HuH-7.5 (cell line): ENCODE data around the gene SNUPN.
"Not testable (repeated sequence)": the region's sequence is repeated elsewhere in the genome, so short reads cannot be mapped to it uniquely, and the experiment has no call there.

Experiments
- DNase-seq: peaks from one replicate; pipeline ENCODE4 v3.0.0; 2011; ENCODE audit warnings: low spot score

Gene SNUPN

GRCh38 chr15:75583701-75584100 lies 41.8 kb downstream of the SNUPN start:
- no peak for DNase-seq

- DNase-seq: not testable (repeated sequence)
Observed at GRCh38 chr15:75582943-75583342, 42.6 kb downstream of the SNUPN start.

- DNase-seq: peak; percentile 81
Observed at GRCh38 chr15:75578948-75579920, 46.3 kb downstream of the SNUPN start, which contains the start of gene PTPN9. PTPN9 (minus strand) TSS chr15:75579315; CDS start chr15:75578776, 539 bp downstream.

DNA sequence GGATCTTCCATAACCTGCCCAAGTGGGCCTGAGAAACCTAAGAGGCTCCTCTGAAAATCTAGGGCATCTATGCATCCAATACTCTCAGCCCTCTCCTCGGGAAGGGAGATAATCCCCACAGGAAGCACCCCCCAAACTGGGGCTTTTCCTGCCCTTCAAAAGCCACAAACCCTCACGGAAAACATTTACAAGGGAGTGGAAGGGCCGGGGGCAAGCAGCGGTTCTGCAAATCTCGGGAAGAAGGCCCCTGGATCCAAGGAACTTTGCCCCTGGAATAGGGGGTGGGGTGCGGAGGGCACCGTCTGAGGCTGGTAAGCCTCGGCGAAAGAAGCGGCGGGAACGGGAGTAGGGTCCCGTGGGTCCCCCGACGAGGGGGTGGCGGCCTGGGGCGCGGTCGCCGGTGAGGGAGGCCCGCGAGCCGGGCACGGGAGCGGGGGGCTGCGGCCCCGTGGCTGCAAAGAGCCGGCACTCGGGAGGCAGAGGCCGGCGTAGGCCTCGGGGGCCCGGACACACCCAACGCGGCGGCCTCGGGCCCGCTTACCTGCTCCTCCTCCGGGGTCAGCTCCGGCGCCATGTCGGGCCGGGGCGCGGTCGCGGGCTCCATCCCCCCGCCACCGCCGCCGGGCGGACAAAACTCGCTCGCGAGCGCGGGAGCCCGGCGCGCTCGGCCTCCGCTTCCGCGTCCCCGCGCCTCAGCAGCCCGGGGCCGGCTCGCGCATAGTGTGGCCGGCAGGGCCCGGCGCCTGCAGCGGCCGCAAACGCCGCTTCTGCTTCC lies 47.2 kb downstream of the SNUPN start:
- peak; percentile 51 for DNase-seq

DNA sequence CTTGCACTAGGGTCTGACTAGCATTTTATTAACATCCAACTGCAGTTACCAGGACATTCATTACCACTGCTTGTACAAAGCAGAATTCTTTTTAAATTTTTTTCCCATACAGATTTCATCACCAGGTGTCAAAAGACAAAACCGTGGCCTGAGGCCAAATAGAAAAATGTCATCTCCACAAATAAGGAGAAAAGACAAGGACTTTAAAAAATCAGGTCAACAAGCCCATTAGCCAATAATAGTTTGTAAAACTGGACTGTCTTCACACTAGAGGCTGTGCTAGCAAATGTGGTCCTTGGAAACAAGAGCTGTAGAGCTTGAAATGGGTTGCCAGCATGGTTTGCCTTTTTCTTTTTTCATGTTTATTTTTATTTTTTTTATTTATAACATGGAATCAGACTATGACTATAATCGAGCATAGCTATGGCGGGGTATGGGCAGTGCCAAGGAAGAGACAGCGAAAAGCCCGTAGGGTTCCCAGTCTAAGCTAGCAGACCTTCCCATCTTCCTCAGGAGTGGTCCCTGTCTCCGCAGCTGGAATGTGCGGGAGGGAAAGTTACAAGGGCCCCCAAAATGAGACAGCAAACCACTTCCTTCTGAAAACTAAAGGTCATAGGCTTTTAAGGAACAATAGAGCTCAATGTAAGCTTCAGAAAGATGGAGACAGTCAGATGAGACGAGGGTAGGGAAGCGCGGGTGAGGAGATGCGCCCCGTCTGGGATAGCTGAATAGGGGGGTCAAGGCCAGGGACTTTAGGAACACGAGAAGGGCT lies 47.9 kb downstream of the SNUPN start:
- DNase-seq: no peak

- DNase-seq: no peak
Observed at GRCh38 chr15:75573648-75574384, 51.7 kb downstream of the SNUPN start.

- DNase-seq: no peak
Observed at GRCh38 chr15:75570126-75570845, 55.2 kb downstream of the SNUPN start.

DNA sequence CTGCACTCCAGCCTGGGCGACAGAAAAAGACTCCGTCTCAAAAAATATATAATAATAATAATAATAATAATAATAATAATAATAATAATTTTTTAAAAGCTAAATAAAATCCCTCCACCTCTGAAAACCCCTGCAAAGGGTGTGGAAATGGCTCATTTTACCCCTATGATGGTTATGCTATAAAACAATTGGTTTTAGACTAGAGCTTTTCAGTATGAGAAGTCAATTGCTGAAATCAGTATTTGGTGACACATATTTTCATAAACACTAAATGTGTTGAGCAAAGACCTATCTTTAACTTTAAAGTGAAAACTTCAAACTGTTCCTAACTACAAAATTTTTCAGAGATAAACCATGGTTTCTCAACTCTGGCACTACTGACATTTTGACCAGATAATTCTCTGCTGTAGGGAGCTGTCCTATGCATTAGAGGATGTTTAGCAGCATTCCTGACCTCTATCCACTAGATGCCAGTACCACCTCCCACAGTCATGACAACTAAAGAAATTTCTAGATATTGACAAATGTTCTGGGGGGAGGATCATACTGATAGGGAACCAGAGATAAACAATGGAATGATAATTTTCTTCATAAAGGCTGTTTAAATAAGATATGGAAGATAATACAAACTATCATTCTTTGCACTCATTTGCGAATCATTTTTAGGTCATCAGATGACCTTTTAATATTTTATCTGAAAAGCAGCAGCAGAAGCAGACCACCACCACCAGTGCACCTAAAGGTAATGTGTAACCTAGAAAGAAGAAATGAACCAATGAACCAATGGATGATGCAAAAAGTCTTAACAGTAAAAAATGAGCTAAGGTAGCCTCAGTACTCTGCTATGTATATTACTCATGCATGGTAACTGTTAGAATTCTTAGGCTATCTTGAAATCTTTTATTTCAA lies 60.2 kb downstream of the SNUPN start:
- DNase-seq: no peak

DNA sequence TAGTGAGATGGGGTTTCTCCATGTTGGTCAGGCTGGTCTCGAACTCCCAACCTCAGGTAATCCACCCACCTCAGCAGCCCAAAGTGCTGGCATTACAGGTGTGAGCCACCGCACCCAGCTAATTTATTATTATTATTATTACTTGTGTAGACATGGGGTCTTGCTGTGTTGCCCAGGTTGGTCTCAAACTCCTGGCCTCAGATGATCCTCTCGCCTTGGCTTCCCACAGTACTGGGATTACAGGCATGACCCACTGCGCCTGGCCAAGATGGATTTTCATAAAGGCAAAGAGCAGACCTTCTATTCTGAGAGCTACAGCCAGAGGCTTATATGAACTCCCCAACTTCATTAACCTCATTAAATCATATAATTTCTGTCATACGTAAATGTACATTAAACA lies 63.6 kb downstream of the SNUPN start:
- no peak for DNase-seq

DNA sequence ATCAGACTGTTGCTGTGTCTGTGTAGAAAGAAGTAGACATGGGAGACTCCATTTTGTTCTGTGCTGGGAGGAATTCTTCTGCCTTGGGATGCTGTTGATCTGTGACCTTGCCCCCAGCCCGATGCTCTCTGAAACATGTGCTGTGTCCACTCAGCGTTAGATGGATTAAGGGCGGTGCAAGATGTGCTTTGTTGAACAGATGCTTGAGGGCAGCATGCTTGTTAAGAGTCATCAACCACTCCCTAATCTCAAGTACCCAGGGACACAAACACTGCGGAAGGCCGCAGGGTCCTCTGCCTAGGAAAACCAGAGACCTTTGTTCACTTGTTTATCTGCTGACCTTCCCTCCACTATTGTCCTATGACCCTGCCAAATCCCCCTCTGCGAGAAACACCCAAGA lies 66.2 kb downstream of the SNUPN start:
- not testable (repeated sequence) for DNase-seq

DNA sequence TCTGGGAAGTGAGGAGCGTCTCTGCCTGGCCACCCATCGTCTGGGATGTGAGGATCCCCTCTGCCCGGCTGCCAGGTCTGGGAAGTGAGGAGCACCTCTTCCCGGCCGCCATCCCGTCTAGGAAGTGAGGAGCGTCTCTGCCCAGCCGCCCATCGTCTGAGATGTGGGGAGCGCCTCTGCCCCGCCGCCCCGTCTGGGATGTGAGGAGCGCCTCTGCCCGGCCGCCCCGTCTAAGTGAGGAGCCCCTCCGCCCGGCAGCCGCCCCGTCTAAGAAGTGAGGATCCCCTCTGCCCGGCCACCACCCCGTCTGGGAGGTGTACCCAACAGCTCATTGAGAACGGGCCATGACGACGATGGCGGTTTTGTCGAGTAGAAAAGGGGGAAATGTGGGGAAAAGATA lies 66.6 kb downstream of the SNUPN start:
- not testable (repeated sequence) for DNase-seq

DNA sequence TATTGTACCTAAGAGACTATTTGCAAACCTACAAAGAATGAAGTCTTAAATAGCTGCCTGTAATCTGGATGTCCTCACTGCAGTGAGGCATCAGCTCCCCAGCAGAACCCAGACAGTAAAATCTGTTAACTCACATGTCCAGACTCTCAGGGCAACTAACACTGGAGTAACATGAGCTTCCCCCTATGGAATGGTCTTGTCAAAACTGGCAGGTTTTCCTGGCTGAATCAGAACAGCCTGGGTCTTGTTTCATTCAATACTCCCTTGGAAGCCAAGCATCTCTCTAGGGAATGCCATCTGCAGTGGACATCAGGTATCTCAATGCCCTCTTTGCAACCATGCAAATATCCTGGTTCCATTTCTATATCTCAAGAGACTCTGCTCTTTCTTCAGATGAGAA lies 70.8 kb downstream of the SNUPN start:
- no peak for DNase-seq

DNA sequence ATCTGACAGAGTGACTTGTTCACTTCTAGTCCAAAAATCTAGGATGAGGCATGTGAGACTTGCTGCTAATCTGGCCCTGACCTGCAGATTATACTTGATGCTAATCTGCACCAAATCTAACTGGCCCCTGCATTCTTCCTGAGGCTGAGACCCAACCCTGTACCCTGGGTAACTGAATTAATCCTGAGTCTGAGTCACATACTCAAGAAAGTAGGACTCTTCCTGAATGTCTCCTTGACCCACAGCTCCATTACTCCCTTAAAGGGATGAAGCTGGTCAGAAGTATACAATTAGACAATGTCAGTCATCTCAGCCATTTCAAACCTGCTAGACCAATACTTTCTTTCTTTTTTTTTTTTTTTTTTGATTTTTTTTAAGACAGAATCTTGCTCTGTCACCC lies 71.9 kb downstream of the SNUPN start:
- no peak for DNase-seq

GRCh38 chr15:75551091-75551490 lies 74.4 kb downstream of the SNUPN start:
- DNase-seq: no peak
